NB4 (cell line): ENCODE results near the gene ELP5.

ENCODE experiments used
- DNase-seq: peaks from one replicate; pipeline ENCODE4 v3.0.0; 2010; ENCODE audit warnings: low read depth
- H3K4me3 ChIP-seq: one replicate; pipeline ENCODE4 v1.5.1; 2011; ENCODE audit warnings: mild to moderate bottlenecking, low read depth, low read length, moderate library complexity
- MYC ChIP-seq: IDR thresholded peaks from 2 replicates; pipeline ENCODE4 v1.6.1; 2011; ENCODE audit warnings: low read depth, low read length
- POLR2A ChIP-seq: IDR thresholded peaks from 2 replicates; pipeline ENCODE4 v1.6.1; 2011; ENCODE audit warnings: mild to moderate bottlenecking; ENCODE audit not compliant: insufficient read length; ENCODE audit errors: extremely low read depth
- TF ChIP-seq, protein P1 (sequence below): IDR thresholded peaks from 2 replicates; pipeline ENCODE4 v1.6.1; 2011; ENCODE audit warnings: low read depth, low read length
- TF ChIP-seq, protein P2 (sequence below): IDR thresholded peaks from one replicate; pipeline ENCODE4 v1.5.1; 2012; ENCODE audit warnings: low read depth, low read length

Gene ELP5

DNA sequence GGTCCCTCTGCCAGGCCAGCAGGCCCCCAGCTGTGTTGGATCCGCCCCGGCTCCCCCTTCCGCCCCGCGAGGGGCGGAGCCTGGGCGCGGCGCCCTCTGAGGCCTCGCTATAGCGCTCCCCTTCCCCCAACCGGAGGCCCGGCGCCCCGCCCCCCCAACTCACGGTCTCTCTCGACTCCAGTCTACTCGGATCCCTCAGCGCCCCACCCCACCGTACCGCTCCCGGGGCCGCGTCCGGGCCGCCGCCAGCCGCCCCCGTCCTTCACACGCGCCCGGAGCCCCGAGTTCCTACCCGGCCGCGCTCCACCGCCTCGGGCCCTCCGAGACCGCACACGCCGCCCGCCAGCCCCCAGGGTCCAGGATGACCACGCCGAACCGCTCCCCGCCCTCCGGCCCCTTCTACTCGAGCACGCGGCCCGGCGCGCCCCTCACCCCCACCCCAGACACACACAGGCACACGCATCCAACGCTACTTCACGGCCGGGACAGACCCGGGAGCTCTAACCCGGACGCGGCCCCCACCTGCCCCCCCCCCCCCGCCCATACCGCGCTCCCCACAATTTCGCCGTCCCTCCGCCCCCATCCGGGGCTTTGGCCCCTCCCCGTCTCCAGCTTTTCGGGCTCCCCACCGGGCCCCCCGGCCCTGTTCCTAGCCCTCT, 14.1 kb upstream of the ELP5 start:
- peak; percentile 81 for DNase-seq
- no peak for TF ChIP-seq MYC
- TF ChIP-seq POLR2A = no peak
- TF ChIP-seq, protein P1, sequence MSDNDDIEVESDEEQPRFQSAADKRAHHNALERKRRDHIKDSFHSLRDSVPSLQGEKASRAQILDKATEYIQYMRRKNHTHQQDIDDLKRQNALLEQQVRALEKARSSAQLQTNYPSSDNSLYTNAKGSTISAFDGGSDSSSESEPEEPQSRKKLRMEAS = no peak
- TF ChIP-seq, protein P2, sequence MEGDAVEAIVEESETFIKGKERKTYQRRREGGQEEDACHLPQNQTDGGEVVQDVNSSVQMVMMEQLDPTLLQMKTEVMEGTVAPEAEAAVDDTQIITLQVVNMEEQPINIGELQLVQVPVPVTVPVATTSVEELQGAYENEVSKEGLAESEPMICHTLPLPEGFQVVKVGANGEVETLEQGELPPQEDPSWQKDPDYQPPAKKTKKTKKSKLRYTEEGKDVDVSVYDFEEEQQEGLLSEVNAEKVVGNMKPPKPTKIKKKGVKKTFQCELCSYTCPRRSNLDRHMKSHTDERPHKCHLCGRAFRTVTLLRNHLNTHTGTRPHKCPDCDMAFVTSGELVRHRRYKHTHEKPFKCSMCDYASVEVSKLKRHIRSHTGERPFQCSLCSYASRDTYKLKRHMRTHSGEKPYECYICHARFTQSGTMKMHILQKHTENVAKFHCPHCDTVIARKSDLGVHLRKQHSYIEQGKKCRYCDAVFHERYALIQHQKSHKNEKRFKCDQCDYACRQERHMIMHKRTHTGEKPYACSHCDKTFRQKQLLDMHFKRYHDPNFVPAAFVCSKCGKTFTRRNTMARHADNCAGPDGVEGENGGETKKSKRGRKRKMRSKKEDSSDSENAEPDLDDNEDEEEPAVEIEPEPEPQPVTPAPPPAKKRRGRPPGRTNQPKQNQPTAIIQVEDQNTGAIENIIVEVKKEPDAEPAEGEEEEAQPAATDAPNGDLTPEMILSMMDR = no peak

DNA sequence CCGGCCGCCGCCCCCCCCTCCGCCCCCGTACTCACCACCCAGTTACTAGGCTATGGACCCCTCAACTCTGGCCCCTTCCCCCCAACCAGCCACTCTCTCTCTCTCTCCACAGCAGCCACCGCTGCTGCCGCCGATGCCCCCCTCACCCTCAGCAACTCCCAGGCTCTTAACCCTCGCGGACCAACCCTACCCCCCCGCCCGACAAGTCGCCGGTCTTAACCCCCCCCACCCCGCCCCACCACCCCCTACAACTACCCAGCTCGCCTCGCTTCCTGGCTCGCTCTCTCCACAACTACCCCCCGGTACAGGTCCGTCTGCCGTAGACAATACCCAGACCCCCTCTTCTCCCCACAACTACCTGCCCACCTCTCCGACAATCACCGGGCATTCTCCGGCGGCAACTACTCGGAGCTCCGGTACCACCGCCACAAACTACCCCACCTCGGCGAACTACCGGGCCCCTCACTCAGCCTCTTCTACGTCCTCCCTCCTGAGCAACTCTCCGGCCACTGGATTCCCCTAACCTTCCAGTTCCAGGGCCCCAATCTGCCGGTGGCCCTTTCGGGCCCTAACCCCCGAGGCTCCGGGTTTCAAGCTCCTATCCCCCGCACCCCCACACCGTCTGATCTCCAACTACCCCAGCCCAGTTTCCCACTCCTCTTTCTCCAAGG, 13.5 kb upstream of the ELP5 start:
- peak; percentile 67 for DNase-seq
- peak overlapping the region; percentile 85 for H3K4me3 ChIP-seq
- TF ChIP-seq, protein P1 = no peak
- TF ChIP-seq POLR2A = peak; percentile 11

More for the DNA sequence above, 14.1 kb upstream of the ELP5 start:
- H3K4me3 ChIP-seq = peak overlapping the region; percentile 85

DNA sequence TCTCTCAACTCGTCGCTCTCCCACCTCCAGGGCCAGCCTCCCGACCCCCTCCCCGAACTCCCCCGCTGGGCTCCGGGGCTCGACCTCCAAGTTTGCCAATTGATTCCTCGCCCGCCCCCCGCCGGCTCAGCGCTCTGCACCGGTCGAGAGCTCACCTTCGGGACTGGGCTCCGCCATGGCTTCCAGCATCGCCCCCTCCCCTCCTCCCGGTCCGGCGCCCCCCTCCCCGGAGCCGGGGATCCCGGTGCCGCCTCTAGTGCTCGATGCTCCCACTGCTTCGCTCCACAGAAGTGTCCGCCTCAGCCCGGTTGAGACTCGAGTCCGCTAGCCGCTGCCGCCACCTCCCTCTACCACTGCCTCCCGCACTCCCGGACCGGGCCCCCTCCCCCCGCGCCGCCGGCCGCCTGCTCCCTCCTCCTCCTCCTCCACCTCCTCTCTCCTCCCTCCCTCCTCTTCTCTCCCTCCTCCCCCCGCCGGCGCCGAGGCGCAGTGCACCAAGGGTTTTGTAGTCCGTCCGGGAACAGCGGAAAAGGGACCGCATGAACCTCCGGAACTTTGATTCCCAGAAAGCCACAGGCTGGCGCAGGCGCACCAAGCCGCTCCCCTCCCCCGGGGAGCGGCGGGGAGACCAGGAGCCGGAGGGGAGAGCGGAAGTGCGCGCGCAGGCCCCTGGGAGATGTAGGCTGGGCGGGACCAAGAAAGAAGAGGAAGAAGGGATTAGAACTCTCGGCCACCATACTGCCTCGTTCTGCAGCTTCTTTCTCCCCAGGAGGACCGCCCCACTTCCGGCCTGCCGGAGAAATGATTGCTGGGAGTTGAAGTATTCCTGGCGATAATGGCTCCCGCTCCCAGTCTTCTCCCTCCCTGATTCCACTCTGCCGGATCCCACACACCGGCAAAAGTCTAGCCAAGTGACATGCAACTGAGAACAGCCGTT, 12.7 kb upstream of the ELP5 start, which contains the start of gene PHF23:
PHF23 (minus strand) TSS at position 367 of the 937 bp plus-strand sequence; CDS start at position 189, 178 bp downstream.
- TF ChIP-seq MYC = no peak
- TF ChIP-seq, protein P2 = no peak
- peak within 1 kb of the TSS; percentile 85 for H3K4me3 ChIP-seq
- peak; percentile 97 for DNase-seq

DNA sequence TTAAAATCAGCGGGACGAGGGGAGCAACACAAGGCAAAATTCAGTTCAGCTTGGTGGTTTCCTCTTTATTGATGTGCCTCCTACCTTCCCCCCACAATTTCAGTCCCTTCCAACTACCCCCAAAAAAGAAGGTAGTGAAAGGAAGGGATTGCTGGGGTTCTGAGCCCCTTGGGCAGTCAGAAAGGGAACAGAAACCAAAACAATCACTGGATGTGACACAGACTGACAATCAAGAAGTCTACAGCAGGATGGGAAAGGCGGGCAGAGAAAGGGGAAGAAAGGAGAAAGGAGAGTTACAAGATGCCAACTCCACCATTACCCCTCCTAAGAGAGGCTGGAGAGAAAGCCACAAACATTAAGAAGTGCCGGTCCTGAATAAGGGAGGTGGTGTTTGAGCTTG, 11.6 kb upstream of the ELP5 start:
- TF ChIP-seq, protein P2 = no peak
- TF ChIP-seq, protein P1 = no peak
- no peak for TF ChIP-seq POLR2A
- TF ChIP-seq MYC = no peak
- peak overlapping the region; percentile 84 for H3K4me3 ChIP-seq
- no peak for DNase-seq

DNA sequence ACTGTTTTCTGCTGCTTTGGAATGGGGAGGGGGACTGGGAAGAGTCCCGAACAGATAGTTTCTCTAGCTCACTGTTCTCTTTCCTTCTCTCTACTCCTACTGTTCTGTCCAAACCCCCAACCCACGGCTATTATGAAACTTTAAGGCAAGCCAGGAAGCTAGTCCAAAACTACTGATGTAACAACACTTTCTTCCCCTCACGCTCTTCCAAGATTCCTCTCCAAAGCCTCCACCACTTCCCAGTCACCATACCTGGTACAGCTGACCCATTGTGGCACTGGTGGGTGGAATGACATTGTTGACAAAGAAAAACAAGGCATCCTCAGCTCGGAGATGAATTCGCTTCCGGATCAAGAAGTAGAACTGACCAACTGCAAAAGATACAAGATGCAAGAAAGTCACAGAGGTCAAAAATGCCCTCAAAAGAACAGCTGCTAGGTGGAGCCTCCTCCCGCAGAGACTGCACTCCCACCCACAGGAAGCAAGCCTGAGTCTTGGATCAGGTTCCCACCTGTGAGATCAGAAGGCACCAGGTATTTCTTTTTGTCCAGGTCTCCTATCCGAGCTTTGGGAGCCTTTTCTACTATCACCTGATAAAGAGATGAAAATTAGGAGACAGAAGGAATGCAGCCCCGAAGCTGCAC, 10.8 kb upstream of the ELP5 start:
- H3K4me3 ChIP-seq = peak overlapping the region; percentile 84
- TF ChIP-seq, protein P1 = no peak
- DNase-seq = no peak

DNA sequence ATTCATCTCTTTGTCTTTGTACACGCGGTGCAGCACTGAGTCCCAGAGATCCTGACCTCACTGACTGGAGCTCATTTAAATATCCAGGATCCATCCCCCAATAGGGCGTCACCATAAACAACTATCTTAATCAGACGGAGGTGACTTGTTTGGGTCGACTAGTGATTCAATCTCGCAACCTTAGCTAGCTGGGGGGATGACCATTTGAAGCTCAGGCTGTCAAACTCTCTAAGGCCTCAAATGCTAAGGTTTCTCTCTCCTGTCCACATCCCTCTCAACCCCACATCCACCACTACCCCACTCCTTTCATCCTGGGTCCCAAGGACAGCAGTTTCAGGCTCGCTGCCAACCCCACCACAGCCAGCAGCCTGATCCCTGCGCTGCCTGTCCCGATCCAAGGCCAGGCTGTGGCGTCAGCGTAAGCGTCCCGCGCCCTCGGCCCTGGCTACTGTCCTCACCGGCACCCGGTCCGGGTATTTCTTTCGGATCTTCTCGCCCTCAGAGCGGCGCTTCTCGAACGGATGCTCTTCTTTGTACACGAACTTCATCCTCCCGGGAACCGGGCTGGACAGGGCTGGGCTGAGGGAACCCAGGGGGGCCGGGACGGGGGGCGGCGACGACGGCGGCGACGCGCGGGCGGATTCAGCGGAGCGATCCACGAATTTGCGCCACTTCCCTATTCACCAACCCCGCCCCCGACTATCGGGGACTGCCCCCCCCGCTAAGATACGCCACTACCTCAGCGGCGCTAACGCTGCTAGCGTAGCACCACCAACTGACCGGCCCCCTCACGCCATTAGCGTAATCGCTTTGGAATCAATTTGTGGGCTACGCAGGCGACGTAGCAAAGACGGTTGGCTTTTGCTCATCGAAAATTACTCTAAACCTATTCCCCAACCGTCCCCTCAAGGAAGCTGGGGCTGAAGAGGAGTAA, 10.0 kb upstream of the ELP5 start, which contains the start of gene GABARAP:
GABARAP (minus strand) TSS at position 667 of the 934 bp plus-strand sequence; CDS start at position 548, 119 bp downstream.
- H3K4me3 ChIP-seq = peak within 1 kb of the TSS; percentile 84
- DNase-seq = peak; percentile 84
- TF ChIP-seq MYC = no peak
- TF ChIP-seq, protein P1 = 0 out of 2 replicates have a peak, but pooled peaks have one; percentile 16
